GM21423 (cell line): ENCODE measurements around the gene CXCL5.
"Not testable (repeated sequence)": the region's sequence is repeated elsewhere in the genome, so short reads cannot be mapped to it uniquely, and the experiment has no call there.

ENCODE experiments used
- ATAC-seq: cut with Tn5 transposase; IDR thresholded peaks from one replicate; pipeline ENCODE4 v1.9.1; 2021; ENCODE audit warnings: mild to moderate bottlenecking, moderate library complexity; ENCODE audit not compliant: unreplicated experiment

CXCL5 gene

GRCh38 chr4:73976217-73976616, 22.3 kb downstream of the CXCL5 start:
- ATAC-seq: no peak

GRCh38 chr4:73974352-73974751, 24.1 kb downstream of the CXCL5 start:
- no peak for ATAC-seq

GRCh38 chr4:73970945-73971344, 27.5 kb downstream of the CXCL5 start:
- no peak for ATAC-seq

GRCh38 chr4:73970011-73970410, 28.5 kb downstream of the CXCL5 start:
- no peak for ATAC-seq

- ATAC-seq: no peak
These were observed 30.6 kb downstream of the CXCL5 start for GRCh38 chr4:73967866-73968265.

- ATAC-seq: no peak
These were observed 33.4 kb downstream of the CXCL5 start for GRCh38 chr4:73964862-73965611.

- ATAC-seq: no peak
These were observed 35.8 kb downstream of the CXCL5 start for GRCh38 chr4:73962724-73963123.

- not testable (repeated sequence) for ATAC-seq
These were observed 39.4 kb downstream of the CXCL5 start for GRCh38 chr4:73959041-73959440.

GRCh38 chr4:73952352-73952751, 46.1 kb downstream of the CXCL5 start:
- ATAC-seq: no peak

- not testable (repeated sequence) for ATAC-seq
These were observed 48.0 kb downstream of the CXCL5 start for GRCh38 chr4:73950376-73950920.

- ATAC-seq: no peak
These were observed 49.3 kb downstream of the CXCL5 start for GRCh38 chr4:73948990-73949706.

GRCh38 chr4:73948291-73948690, 50.2 kb downstream of the CXCL5 start:
- ATAC-seq: no peak

- no peak for ATAC-seq
These were observed 51.1 kb downstream of the CXCL5 start for GRCh38 chr4:73947239-73947985.

GRCh38 chr4:73945674-73946449, 52.6 kb downstream of the CXCL5 start:
- ATAC-seq: no peak
